AG04450 (cell line): ENCODE measurements around the gene TENT5A. TPM values are rescaled to one million over a fixed set of nuclear protein-coding genes. Genes with fewer than 3 reads are reported as not detected.
A peak's percentile ranks its signal among the peaks of the same experiment; 100 is the strongest.

Experiments used
- CTCF ChIA-PET: fragments of 300-600, 350-600 bp; formaldehyde crosslinking; extraction: SDS; loops from one replicate; lab custom pipeline; 2022; ENCODE audit warnings: antibody characterized with exemption, inconsistent platforms; lab: Charles Lee
- POLR2A ChIA-PET: fragments of 350-600 bp; formaldehyde crosslinking; extraction: SDS; loops from one replicate; lab custom pipeline; 2021; ENCODE audit warnings: antibody characterized with exemption, inconsistent platforms; lab: Yijun Ruan, JAX
- DNase-seq: peaks from one replicate; pipeline ENCODE4 v3.0.0-alpha.2; 2011; ENCODE audit warnings: low read depth, low spot score
- H3K27ac ChIP-seq: one replicate; pipeline ENCODE4 v1.5.1; 2012; ENCODE audit warnings: low read depth, low read length, control low read depth
- H3K27me3 ChIP-seq: one replicate; pipeline ENCODE4 v1.6.0; 2012; ENCODE audit warnings: low read length; ENCODE audit not compliant: control insufficient read depth, insufficient read depth
- H3K4me3 ChIP-seq: 2 replicates; pipeline ENCODE4 v1.5.1; 2011; ENCODE audit warnings: mild to moderate bottlenecking, low read depth, low read length, control low read depth
- H3K9me3 ChIP-seq: 2 replicates; pipeline ENCODE4 v1.5.1; 2012; ENCODE audit warnings: low read length; ENCODE audit not compliant: control insufficient read depth, insufficient read depth
- polyA plus RNA-seq: library from polyadenylated mRNA; depleted of rRNA; stranded (reverse); fragments of >200 nt; gene quantifications from 2 replicates; pipeline ENCODE4 v1.2.3, GENCODE V29; 2011
- TF ChIP-seq, protein P1 (sequence below): IDR thresholded peaks from 2 replicates; pipeline ENCODE4 v1.5.1; 2011; ENCODE audit warnings: low read depth, low read length, control low read depth, inconsistent platforms

The TENT5A gene
- polyA plus RNA-seq, 1 experiment: 14.0 TPM

DNA sequence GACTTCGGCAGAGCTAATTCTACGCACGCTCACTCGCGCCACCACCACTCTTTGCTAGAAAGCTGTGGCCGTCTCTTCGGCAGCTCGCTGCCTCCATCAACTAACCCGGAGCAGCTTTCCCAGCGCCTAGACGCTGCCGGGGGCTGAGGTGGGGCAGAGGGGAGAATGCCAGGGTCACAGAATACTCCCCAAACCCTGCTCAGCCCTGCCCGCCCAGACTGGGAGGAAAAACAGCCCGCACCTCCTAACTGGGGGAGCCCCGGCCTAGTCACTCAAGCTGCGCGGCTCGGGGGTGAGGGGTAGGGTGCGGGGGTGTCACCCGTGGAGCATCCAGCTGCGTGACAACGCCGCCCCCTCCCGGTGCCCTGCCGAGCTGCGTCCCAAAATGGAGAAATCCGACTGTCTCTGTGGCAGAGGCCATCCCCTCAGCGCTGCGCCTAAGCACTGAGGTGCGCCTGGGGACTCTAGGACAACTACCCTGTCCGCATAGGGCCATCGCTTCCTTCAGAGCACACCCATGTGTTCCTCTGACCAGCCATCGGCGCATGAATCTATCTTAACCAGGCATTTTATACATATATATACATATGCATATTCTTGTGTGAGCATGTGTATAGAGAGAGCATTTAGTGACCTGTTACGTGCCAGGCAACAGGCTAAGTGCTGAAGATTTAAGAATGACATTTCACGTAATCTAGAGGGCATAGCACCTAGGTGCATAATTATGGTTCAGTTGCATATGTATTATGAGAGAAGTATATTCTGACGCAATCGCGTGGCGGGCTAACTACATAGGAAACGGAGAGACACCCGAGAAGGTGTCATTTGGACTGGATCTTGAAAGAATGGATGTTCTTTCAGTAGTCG, 1.5 kb upstream of the TENT5A start:
- TF ChIP-seq, protein P1, sequence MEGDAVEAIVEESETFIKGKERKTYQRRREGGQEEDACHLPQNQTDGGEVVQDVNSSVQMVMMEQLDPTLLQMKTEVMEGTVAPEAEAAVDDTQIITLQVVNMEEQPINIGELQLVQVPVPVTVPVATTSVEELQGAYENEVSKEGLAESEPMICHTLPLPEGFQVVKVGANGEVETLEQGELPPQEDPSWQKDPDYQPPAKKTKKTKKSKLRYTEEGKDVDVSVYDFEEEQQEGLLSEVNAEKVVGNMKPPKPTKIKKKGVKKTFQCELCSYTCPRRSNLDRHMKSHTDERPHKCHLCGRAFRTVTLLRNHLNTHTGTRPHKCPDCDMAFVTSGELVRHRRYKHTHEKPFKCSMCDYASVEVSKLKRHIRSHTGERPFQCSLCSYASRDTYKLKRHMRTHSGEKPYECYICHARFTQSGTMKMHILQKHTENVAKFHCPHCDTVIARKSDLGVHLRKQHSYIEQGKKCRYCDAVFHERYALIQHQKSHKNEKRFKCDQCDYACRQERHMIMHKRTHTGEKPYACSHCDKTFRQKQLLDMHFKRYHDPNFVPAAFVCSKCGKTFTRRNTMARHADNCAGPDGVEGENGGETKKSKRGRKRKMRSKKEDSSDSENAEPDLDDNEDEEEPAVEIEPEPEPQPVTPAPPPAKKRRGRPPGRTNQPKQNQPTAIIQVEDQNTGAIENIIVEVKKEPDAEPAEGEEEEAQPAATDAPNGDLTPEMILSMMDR: peak; percentile 70
- H3K9me3 ChIP-seq: no peaks in the 10 kb centered on the region; the same call in 1 of the 2 replicates
- no peaks in the 10 kb centered on the region for H3K27me3 ChIP-seq
- peak overlapping the region; percentile 95 for H3K27ac ChIP-seq
- ChIA-PET POLR2A (interaction anchor here (0.6 to 1.9 kb wide), 7 partner anchors 13 to 520 kb away, joined by 3 to 13 read pairs (median 7); no protein-coding TSS in a partner anchor), CTCF (interaction anchor here (0.6 to 1.9 kb wide), 19 partner anchors 9 to 1621 kb away, joined by 3 to 10 read pairs (median 4); no protein-coding TSS in a partner anchor)
- DNase-seq: no peak
- peak overlapping the region; percentile 91 for H3K4me3 ChIP-seq

GRCh38 chr6:81752921-81753710, 635 bp upstream of the TENT5A start:
- CTCF ChIA-PET: interaction anchor here (0.6 to 1.9 kb wide), 16 partner anchors 10 to 1605 kb away, joined by 3 to 6 read pairs (median 4); no protein-coding TSS in a partner anchor
- peak overlapping the region; percentile 95 for H3K27ac ChIP-seq
- peak overlapping the region; percentile 91 for H3K4me3 ChIP-seq
- no peaks in the 10 kb centered on the region; the same call in 1 of the 2 replicates for H3K9me3 ChIP-seq
- TF ChIP-seq, protein P1: peak; percentile 39; the same call in 1 of the 2 replicates
- POLR2A ChIA-PET: interaction anchor here (0.6 to 1.9 kb wide), 10 partner anchors 13 to 768 kb away, joined by 3 to 13 read pairs (median 4); no protein-coding TSS in a partner anchor
- no peaks in the 10 kb centered on the region for H3K27me3 ChIP-seq
- DNase-seq: peak; percentile 83

- Histone ChIP-seq H3K9me3 (no peaks in the 10 kb centered on the region; the same call in 1 of the 2 replicates), H3K4me3 (peak overlapping the region; percentile 91), H3K27me3 (no peaks in the 10 kb centered on the region), H3K27ac (peak overlapping the region; percentile 95)
- TF ChIP-seq, protein P1: no peak
- CTCF ChIA-PET: interaction anchor here (0.6 kb wide), 1 partner anchor 242 kb away, joined by 6 read pairs; no protein-coding TSS in a partner anchor
- POLR2A ChIA-PET: interaction anchor here (1.0 to 1.8 kb wide), 4 partner anchors 15 to 1537 kb away, joined by 3 to 7 read pairs (median 4); no protein-coding TSS in a partner anchor
- DNase-seq: no peak
Measured at GRCh38 chr6:81751388-81752083, 945 bp downstream of the TENT5A start.

DNA sequence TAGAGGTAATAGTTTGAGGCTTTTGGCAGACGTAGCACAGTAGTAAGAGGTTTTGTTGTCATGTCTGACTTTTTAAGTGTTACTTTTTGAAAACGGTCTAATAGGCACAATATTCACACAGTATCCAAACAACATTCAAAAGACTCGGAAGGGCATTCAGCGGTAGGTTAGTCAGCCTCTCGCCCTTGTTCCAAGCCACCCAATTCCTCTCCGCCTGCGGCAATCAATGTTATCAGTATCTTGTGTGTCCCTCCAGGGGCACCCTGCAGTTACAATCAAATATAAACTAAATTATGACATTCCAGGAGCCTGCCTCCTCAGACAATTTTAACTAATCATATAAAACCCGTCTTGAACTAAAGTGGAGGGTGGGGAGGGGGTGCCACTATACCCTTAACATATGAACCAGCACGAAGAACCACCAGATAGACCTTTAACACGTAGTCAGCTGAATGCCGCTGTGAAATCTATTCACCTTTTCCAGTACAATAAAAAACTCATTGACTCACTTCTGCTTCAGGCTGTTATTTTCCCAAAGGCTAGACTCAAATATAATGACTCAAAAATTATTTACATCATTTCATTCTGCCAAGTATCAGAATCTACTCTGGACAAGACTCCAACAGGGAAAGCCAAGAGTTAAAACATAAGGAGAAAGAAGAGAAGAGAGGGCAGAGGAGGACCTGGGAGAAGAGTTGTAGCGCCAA, 1.6 kb downstream of the TENT5A start:
- H3K27me3 ChIP-seq: no peaks in the 10 kb centered on the region
- H3K27ac ChIP-seq: no peak overlapping the region
- ChIA-PET POLR2A (no interaction called here), CTCF (no interaction called here)
- TF ChIP-seq, protein P1: no peak
- peak overlapping the region; percentile 91 for H3K4me3 ChIP-seq
- DNase-seq: no peak
- no peaks in the 10 kb centered on the region; the same call in 1 of the 2 replicates for H3K9me3 ChIP-seq
